SW480 (cell line): Measurements from ENCODE around the gene ZNF496.
A peak's percentile ranks its signal among the peaks of the same experiment; 100 is the strongest.
"Not testable (repeated sequence)": the region's sequence is repeated elsewhere in the genome, so short reads cannot be mapped to it uniquely, and the experiment has no call there.

Source experiments
- DNase-seq: peaks from one replicate; pipeline ENCODE4 v3.0.0-alpha.2; 2016; ENCODE audit warnings: low spot score

Gene ZNF496

DNA sequence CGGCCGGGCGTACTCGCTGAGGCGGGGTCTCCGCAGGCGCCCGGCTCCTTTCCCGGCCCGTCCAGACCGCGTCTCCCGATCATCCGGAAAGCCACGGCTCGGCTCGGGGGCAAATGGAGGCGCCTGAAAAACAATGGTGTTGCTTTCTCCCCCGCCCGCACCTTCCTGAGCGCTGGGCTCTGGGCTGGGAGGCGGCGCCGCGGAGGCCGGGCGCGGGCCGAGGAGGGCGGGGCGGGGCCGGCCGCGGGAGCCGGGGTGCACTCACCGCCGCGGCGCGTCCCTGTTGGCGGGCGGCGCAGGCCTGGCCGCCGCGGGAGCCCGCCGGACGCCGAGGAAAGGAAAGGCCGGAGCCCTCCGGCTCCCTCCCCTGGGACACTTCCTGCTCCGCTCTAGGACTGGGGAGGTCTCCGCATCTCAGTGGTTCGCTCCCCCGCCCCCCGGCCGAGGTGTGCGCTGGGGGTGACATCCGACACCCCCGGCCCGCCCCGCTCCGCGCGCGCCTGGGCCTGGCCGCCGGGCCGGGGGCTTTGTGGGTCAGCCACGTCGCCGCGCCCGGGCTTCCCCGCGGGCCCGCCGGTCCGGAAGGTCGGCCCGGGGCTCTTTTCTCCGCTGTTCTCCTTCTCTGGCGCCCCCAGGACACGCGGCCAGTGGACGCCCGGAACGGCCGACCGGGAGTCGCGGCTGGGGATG is at the start of gene ZNF496:
Gene ZNF496, minus strand, starts transcription at position 343 of the 690 bp plus-strand sequence. CDS start 2,289 bp downstream, outside the sequence.
- peak; percentile 87 for DNase-seq

DNA sequence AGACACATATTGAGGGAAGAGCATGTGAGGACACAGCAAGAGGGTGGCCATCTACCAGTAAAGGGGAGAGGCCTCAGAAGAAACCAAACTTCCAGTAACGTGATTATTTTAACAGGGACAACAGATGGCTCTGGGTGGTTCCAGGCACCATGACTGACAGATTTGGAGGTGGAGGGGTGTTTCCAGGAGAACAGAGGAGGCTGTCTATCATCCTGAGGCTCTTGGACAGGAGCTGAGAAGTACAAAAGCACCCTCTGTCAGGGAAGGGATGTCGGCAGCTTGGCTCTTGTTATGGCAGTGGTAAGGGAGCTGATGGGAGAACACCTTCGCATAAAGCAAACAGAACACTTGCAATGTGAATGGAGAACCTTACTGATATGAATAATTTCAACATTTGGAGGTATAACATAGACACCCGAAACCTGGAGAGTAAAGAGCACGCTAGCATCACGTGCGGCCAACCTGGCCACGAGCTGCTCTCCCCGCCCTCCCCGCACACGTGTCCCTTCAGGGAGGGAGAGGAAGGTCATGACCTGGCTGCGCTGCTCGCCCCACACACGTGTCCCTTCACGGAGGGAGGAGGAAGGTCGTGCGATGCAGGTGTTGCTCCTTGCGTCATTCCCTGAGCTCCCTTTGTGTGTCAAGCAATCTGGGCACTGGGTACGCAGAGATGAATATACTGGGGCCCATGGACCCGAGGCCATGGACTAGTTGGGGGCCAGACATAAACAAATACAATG is 46.8 kb upstream of the ZNF496 start:
- no peak for DNase-seq

- not testable (repeated sequence) for DNase-seq
These were observed 46.0 kb upstream of the ZNF496 start for GRCh38 chr1:247377656-247378055.

DNA sequence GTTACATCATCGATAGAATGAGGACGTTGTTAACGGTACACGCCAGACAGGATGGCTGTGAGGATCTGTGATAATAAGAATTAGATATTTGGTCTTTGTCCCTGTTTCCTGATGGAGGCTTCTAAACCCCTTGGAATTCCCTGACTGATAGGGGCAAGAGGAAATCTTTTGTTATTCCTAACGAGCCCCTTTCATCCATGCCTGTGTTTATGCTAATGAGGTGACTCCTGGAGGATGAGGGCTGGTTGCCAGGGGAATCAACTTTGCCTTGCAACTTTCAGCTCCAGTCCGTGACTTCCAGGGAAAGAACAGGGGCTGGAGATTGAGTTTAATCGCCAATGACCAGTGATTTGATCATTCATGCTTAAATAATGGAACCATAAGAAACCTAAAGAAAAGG is 45.0 kb upstream of the ZNF496 start:
- no peak for DNase-seq

- DNase-seq: no peak
These were observed 44.1 kb upstream of the ZNF496 start for GRCh38 chr1:247375747-247376146.

- DNase-seq: not testable (repeated sequence)
These were observed 43.1 kb upstream of the ZNF496 start for GRCh38 chr1:247374651-247375334.

DNA sequence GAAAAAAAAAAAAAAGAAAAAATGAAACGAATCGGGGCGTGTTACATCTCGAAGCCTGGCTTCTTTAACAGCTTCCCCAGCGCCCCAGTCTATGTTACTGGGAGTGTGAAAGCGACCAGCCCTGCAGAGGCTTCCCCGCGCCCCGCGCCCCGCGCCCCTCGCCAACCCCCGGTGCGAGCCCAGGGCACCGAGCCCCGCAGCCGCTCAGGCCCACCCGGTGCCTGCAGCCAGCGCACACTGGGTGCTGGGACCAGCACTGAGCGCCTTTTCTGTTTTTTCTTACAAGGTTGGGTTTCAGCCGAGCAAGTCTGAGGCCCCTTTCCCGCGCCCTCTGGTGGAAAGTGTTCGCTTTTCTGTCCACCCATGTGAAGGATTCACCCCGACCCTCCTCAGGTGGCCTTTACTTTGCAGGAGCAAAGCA is 42.1 kb upstream of the ZNF496 start:
- peak; percentile 34 for DNase-seq

DNA sequence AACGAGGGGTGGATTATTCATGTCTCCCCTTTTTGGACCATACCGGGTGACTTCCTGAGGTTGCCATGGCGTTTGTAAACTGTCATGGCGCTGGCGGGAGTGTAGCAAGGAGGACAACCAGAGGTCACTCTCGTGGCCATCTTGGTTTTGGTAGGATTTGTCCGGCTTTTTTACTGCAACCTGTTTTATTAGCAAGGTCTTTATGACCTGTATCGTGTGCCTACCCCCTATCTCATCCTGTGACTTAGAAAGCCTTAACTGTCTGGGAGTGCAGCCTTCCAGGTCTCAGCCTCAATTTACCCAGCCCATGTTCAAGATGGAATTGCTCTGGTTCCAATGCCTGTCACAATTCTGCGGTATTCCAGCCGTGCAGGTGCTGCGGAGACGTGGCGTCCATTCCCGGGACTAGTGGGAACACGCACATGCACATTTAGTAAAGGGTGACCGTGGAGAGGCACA is 40.2 kb upstream of the ZNF496 start:
- no peak for DNase-seq

- DNase-seq: no peak
These were observed 39.4 kb upstream of the ZNF496 start for GRCh38 chr1:247370786-247371732.

- no peak for DNase-seq
These were observed 37.0 kb upstream of the ZNF496 start for GRCh38 chr1:247368490-247369145.

- no peak for DNase-seq
These were observed 36.2 kb upstream of the ZNF496 start for GRCh38 chr1:247367786-247368422.

DNA sequence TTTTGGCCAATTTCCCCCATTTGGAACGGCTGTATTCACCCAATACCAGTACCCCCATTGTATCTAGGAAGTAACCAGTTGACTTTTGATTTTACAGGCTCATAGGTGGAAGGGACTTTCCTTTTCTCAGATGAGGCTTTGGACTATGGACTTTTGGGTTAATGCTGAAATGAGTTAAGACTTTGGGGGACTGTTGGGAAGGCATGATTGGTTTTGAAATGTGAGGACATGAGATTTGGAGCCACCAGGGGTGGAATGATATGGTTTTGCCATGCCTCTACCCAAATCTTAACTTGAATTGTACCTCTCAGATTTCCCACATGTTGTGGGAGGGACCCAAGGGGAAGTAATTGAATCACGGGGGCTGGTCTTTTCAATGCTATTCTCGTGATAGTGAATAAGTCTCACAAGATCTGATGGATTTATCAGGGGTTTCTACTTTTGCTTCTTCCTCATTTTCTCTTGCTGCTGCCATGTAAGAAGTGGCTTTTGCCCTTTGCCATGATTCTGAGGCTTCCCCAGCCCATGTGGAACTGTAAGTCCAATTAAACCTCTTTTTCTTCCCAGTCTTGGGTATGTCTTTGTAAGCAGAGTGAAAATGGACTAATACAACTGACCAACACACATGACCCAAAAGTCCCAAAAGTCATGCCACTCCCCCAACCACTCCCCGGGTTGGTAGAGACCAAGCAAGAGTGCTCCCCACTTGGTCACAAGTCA is 35.4 kb upstream of the ZNF496 start:
- no peak for DNase-seq

DNA sequence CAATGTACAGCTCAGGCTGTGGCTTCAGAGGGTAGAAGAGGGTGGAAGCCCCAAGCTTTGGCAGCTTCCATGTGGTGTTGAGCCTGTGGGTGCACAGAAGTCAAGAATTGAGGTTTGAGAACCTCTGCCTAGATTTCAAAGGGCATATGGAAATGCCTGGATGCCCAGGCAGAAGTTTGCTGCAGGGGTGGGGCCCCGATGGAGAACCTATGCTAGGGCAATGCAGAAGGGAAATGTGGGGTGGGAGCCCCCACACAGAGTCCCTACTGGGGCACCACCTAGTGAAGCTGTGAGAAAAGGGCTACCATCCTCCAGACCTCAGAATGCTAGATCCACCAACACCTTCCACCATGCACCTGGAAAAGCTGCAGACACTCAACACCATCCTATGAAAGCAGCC is 34.7 kb upstream of the ZNF496 start:
- DNase-seq: not testable (repeated sequence)

GRCh38 chr1:247365023-247365422 is 33.4 kb upstream of the ZNF496 start:
- no peak for DNase-seq

GRCh38 chr1:247363000-247363399 is 31.3 kb upstream of the ZNF496 start:
- DNase-seq: not testable (repeated sequence)

GRCh38 chr1:247362153-247362552 is 30.5 kb upstream of the ZNF496 start:
- DNase-seq: no peak

DNA sequence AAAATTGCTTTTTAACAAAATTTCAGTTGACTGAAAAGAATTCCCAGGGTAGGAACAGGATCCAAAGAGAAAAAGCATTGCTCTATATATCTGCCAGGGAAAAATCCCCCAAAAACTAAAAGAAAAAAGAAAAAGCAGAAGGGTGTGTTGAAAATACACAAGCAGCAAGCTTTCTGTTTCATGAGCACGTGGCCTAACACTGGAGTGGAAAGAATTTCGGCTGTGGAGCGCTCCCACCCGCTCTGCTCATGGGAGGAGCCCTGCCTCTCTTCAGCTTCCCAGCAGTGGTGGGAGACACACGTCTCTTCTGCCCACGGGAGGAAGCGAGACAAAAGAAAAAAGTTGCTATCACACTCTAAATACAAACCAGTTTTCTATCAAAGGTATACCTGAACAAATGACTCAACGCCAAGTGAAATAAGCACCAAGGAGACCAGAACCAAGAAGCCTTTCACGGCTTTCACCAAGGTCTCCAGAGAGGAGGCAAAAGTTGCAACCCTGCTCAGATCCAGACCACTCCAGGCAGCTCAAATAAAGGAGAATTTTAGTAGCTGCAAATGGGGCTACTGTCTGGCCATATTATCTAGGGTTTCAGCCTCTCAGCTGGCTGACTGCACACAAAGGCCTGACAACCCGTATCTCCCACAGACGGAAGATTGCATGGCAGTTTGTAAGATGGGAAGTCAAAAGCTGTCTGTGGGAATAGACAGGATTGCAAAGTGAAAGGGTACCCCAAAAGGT is 29.5 kb upstream of the ZNF496 start:
- DNase-seq: no peak

- DNase-seq: no peak
These were observed 28.6 kb upstream of the ZNF496 start for GRCh38 chr1:247360116-247360898.
